Measurements from ENCODE around the gene E2F8.

DNA sequence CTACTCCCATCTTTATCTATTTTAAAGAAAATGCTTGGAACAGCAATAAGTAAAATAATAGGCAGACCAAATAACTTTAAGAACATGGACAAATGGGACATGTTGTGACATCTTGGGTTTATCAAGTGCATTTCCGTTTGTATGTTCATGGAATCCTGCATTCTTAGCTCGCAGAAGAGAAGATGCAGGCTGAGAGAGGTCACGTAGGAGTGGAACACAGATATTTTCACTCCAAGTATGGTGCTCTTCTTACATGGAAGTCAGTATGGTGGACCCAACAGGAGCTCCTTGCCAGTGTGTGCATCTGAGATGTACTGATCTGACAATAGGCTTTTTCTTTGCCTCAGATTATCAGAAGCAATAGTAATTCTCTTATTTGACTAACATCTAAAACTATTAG, 1.7 kb downstream of the E2F8 start:
- TF ChIP-seq, protein P1, sequence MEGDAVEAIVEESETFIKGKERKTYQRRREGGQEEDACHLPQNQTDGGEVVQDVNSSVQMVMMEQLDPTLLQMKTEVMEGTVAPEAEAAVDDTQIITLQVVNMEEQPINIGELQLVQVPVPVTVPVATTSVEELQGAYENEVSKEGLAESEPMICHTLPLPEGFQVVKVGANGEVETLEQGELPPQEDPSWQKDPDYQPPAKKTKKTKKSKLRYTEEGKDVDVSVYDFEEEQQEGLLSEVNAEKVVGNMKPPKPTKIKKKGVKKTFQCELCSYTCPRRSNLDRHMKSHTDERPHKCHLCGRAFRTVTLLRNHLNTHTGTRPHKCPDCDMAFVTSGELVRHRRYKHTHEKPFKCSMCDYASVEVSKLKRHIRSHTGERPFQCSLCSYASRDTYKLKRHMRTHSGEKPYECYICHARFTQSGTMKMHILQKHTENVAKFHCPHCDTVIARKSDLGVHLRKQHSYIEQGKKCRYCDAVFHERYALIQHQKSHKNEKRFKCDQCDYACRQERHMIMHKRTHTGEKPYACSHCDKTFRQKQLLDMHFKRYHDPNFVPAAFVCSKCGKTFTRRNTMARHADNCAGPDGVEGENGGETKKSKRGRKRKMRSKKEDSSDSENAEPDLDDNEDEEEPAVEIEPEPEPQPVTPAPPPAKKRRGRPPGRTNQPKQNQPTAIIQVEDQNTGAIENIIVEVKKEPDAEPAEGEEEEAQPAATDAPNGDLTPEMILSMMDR (conservative IDR thresholded peaks at IDR 0.05; ENCODE audit: low read depth in 2 of 2): no peak
- TF ChIP-seq POLR2AphosphoS5 (IDR thresholded peaks at IDR 0.05; ENCODE audit: low read depth) (no peak), EZH2 (IDR thresholded peaks at IDR 0.05; ENCODE audit: low read depth, unreplicated experiment) (no peak), NANOG (IDR thresholded peaks at IDR 0.05; ENCODE audit: borderline replicate concordance) (no peak)
- TF ChIP-seq, protein P2, sequence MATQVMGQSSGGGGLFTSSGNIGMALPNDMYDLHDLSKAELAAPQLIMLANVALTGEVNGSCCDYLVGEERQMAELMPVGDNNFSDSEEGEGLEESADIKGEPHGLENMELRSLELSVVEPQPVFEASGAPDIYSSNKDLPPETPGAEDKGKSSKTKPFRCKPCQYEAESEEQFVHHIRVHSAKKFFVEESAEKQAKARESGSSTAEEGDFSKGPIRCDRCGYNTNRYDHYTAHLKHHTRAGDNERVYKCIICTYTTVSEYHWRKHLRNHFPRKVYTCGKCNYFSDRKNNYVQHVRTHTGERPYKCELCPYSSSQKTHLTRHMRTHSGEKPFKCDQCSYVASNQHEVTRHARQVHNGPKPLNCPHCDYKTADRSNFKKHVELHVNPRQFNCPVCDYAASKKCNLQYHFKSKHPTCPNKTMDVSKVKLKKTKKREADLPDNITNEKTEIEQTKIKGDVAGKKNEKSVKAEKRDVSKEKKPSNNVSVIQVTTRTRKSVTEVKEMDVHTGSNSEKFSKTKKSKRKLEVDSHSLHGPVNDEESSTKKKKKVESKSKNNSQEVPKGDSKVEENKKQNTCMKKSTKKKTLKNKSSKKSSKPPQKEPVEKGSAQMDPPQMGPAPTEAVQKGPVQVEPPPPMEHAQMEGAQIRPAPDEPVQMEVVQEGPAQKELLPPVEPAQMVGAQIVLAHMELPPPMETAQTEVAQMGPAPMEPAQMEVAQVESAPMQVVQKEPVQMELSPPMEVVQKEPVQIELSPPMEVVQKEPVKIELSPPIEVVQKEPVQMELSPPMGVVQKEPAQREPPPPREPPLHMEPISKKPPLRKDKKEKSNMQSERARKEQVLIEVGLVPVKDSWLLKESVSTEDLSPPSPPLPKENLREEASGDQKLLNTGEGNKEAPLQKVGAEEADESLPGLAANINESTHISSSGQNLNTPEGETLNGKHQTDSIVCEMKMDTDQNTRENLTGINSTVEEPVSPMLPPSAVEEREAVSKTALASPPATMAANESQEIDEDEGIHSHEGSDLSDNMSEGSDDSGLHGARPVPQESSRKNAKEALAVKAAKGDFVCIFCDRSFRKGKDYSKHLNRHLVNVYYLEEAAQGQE (IDR thresholded peaks at IDR 0.05; ENCODE audit: unreplicated experiment): no peak
- TF ChIP-seq, protein P3, sequence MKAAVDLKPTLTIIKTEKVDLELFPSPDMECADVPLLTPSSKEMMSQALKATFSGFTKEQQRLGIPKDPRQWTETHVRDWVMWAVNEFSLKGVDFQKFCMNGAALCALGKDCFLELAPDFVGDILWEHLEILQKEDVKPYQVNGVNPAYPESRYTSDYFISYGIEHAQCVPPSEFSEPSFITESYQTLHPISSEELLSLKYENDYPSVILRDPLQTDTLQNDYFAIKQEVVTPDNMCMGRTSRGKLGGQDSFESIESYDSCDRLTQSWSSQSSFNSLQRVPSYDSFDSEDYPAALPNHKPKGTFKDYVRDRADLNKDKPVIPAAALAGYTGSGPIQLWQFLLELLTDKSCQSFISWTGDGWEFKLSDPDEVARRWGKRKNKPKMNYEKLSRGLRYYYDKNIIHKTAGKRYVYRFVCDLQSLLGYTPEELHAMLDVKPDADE (IDR thresholded peaks at IDR 0.05): no peak
